Suprapubic skin (tissue), 4 donors: ENCODE data around the gene AFF2.

Experiments used
- CTCF ChIP-seq, 2 donors: fragments of 200-600 bp in 1 of 2; fragments of 450-650 bp in 1 of 2; sonication (generic) in 1 of 2; IDR thresholded peaks; one replicate each; pipeline ENCODE4 v1.5.1; 2016 to 2019; ENCODE audit warnings: antibody characterized with exemption in 2 of 2, mild to moderate bottlenecking in 1 of 2, moderate library complexity in 1 of 2
- EP300 ChIP-seq: sonication (generic); formaldehyde crosslinking; IDR thresholded peaks from one replicate; pipeline ENCODE4 v1.6.1; 2017; ENCODE audit warnings: antibody characterized with exemption
- POLR2A ChIP-seq, 2 donors: fragments of 450-650 bp; IDR thresholded peaks; one replicate each; pipeline ENCODE4 v1.6.1; 2017; ENCODE audit warnings: antibody characterized with exemption in 2 of 2, mild to moderate bottlenecking in 2 of 2, moderate library complexity in 2 of 2
- POLR2AphosphoS5 ChIP-seq, 3 donors: sonication (generic); formaldehyde crosslinking; IDR thresholded peaks; one replicate each; pipeline ENCODE4 v1.6.1; 2017; ENCODE audit warnings: antibody characterized with exemption in 3 of 3

- no peak for TF ChIP-seq CTCF (IDR thresholded peaks at IDR 0.05)
- TF ChIP-seq POLR2A (IDR thresholded peaks at IDR 0.05): no peak
- no peak for TF ChIP-seq POLR2AphosphoS5 (IDR thresholded peaks at IDR 0.05)
- TF ChIP-seq EP300: no peak
These were observed 254.7 kb downstream of the AFF2 start for GRCh38 chrX:148755111-148755510.
